ENCODE results near the gene PISD. TPM values are rescaled to one million over a fixed set of nuclear protein-coding genes. Genes with fewer than 3 reads are reported as not detected.
A peak's percentile ranks its signal among the peaks of the same experiment; 100 is the strongest.

Gene PISD
- total RNA-seq, 1 experiment from 2014 or later: 16.7 TPM

DNA sequence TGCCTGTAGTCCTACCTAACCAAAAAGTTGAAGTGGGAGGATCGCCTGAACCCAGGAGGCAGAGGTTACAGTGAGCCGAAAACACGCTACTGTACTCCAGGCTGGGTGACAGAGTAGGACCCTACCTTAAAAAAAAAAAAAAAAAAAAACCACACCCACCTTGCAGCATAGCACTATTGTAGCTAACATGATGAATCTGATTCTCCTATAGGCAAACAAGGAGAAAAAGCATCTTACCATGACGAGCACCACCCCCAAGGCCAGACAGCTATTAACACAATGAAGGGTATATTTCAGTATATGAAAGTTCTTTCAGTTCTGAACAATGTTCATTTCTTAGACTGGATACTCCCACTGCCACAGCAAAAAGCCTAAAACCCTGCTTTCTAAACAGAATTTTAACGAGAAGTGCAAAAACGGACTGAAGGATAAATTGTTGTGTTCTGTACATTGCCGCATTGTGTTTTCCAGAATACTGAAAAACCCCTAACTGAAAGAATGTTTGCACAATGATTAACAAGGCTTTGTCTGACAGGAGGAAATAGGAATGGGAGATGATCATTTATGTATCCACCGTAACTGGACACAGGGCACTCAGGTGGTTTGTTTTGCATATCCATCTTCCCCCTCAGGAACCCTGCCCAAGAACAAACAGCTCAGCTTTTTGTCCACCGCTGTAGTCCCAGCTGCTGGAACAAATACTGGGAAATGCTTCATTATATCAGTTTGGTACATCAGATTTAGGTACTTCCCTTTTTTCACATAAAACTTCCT lies 8.9 kb downstream of the PISD start:
- no peak for DNase-seq (ENCODE audit: low read depth)

DNA sequence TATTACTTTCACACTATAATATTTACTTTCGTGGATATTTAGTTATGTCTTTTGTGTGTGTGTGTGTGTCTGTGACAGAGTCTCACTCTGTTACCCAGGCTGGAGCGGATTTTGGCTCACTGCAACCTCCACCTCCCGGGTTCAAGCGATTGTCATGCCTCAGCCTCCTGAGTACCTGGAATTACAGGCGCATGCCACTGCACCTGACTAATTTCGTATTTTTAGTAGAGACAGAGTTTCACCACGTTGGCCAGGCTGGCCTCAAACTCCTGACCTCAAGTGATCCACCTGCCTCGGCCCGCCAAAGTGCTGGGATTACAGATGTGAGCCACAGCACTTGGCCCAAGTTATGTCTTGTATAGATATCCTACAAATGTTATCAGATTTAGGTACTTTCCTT lies 9.9 kb downstream of the PISD start:
- no peak for DNase-seq (ENCODE audit: low read depth)

DNA sequence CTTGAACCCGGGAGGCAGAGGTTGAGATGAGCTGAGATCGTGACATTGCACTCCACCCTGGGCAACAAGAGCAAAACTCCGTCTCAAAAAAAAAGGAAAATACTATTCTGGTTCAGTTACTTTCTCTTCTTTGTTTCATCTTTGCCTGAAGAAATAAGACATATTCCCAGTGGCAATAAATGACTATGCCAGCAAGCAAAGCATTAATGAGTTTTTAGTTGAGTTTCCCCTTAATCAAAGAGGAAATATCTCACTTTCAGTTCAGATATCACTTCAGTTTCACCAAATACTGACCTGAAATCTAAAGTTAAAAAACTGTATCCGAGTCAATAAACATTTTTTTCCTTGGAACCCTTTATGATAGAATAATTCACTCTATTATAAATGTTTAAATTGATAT lies 10.4 kb downstream of the PISD start:
- DNase-seq (ENCODE audit: low read depth): no peak

DNA sequence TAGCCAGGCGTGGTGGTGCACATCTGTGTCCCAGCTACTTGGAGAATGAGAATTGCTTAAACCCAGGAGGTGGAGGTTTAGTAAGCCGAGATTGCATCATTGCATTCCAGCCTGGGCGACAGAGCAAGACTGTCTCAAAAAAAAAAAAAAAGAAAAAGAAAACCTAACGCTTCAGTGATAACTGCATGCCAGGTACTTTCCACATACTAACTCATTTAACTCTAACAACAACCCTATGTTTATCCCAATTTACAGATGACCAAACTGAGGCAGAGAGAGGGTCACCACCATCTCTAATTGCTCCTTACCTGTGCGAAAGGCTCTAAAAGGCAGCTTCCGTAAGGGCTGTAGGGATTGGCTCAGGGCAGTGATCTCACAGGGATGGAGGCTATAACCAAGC lies 11.6 kb downstream of the PISD start:
- DNase-seq (ENCODE audit: low read depth): peak; percentile 51

DNA sequence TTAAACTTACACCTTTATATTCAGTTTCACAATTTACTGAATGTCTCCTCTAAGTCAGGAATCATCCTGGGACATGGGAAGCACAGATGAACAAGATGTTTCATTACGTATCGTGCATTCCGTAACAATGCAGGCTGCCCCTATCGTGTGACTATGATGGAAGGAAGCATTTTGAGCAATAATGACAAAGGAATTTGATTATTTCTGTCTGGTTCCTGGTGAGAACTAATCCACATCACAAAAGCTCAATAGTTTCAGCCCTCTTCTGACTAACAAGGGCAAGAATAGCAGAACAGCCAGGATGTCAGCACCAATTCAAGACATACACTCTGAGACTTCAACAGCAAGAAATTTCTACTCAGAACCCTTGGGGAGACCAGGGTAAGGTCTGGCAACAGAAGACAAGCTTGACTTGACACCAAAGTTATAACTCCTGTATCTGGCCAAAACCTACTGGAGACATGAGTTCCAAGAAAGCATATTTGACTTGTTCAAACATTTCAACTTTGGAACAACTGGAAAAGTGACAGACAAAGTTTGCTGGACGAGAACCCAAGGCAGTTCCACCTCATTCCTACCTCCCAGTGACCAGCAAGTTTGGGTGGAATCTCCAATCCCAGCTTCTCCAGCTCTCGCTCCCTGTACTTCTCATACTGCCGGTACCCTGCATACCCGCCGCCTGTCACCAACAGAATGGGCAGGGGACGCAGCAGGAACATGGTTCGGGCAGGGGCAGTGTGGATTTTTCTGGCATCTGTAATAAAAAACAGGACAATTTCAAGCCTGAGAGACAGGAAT lies 14.3 kb downstream of the PISD start:
- DNase-seq (ENCODE audit: low read depth): no peak

DNA sequence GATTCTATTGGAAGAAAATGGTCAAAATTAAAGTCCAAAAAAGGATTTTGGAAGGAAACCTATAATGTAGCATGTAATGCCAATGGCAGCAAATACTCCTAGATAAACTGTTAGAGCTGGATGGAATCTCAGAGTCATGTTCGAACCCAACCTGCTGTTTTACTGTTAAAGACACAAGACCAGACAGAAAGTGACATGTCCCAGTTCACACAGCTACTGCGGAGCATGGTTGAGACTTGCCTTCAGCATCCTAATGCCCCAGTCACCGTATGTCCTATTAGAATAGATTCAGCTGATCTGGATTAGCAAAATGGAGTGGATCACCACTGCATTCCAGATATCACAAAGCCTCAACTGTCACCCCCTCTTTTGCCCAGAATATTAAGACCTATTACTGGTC lies 14.9 kb downstream of the PISD start:
- DNase-seq (ENCODE audit: low read depth): no peak

DNA sequence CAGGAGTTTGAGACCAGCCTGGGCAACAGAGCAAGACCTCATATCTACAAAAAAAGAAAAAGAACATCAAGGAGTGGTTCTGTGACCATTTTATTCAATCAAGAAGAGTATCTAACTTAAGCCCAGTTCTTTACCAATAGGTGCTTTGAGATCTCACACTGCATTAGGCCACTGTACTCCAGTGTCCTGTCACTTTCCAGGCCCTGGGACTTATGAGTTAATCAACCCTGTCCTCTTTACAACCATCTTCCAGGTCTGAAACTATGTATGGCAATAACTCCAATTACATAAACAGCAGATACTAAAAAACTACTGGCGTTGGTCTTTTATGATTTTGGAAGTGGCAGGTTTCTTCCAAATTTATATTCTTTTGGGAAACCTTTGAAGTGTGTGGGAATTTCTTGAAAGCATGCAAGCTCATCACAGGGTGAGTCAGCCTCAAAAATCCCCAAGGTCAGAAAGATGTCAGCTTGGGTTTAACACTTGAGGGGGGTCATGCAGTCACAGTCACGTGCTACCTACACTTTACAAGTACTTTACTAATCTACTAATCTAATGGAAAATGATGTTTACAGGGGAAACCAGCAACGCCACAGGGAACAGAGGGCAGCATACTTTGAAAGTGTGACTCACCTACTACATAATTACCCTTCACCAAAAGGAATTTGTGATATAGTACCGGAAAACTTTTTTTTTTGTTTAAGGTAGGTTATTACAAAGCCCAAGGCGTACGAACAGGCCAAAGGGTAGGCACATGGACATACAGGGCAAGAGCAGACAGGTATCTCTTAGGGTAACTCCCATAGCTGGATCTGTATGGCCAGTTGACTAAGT lies 15.6 kb downstream of the PISD start:
- peak; percentile 86 for DNase-seq (ENCODE audit: low read depth)

DNA sequence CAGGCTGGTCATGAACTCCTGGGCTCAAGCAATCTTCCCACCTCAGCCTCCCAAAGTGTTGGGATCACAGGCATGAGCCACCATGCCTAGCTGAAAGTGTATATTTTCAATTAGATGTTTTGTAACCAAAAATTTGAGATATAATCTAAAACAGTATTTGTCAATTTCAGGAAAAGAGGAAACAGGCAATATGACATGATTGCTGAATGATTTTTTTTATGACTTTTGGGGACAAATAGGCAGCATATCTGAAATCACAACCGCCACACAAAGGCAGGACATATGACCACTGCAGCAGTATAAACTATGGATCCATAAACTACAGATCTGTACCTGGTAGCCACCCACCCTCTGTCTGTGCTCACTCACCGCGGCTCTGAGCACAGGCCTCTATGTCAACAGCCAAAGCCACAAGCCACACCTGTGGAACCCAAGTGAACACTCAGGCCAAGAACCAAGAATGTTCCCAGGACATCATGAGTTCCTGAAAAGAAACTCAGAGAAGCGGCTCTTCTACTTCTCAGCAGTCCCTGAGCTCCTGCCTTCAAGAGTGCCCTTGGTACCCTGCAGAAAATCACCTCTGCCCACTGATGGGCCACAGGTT lies 22.5 kb downstream of the PISD start:
- no peak for DNase-seq (ENCODE audit: low read depth)

DNA sequence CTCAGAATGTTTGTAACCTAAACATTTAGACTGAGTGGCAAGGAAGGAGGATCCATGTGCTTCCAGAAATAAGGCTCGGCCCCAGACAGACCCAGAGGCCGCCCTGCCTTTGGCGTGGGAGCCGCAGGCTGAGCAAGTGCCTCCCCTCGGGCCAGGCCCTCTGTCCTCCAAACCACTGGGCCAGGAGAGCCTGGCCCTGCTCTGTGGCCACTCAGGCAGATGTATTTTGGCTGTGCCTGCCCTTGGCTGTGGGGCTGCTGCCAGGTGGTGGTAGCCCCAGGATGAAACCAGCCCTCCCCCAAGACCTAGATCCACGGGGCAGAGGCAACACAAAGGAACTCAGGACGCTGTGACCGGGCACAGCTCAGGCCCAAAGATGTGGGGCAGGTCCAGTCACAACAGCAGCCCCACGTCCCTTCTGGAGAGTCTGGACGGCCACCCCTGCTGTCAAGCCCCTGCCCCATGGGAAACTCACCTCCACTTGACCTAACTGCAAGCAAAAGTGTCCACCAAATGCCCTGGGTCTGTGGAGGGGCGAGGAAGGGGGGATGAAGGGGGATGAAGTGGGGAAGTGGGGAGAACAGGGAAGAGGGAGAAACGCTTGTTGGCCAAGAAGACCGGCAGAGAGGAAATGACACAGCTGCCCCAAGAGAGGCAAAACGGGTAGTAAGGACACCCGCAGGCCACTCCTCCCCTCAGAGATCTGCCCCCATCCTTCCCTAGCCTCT lies 24.0 kb downstream of the PISD start:
- DNase-seq (ENCODE audit: low read depth): no peak

DNA sequence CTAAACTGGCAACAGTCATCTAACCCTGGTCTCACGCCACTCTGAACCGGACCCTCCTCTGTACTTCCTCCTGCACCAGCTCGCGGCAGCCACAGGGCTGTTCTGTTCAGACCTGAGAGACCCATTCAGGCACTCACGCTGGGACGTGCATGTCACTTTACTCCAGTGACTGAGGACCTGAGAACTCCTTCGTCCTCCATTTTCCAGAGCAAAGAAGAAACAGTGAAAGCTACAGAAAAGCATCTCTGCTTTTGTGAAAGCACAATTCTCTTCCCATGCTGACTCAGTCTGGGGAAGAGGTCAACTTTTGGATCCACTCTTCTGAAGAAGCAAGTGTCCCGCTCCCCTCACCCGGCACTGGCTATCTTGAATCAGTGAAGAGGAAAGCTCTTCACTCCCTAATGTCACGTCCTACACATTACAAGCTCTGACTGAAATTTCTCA lies 24.5 kb downstream of the PISD start:
- no peak for DNase-seq (ENCODE audit: low read depth)

DNA sequence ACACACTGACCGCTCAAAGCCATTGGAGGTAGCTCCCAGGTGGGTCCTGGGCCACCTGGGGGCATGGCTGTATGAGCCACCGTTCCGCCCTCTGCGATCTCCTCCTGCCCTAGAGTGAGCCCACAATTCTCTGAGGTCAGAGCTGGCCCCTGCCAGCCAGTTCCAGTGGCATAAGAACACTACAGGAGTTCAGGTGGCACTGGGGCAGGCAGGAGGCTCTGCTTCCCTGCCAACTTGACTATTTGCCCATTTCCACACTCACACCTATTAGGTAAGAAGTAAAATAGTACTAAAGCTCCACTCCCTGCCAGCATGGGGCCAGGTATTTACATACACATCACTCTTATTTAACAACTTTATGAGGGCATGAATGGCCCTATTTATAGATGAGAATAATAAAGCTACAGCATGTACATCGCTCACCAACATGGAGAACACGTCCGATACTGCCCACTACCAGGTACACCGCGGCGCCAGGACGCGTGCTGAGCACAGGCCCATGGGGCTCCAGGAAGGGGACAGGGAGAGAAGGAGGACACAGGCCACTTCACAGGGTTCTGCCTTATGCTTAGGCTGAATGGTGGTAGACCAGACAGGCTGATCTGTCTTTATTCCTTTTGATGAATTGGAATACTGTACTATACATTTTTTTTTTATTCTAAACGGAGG lies 26.2 kb downstream of the PISD start:
- DNase-seq (ENCODE audit: low read depth): no peak

DNA sequence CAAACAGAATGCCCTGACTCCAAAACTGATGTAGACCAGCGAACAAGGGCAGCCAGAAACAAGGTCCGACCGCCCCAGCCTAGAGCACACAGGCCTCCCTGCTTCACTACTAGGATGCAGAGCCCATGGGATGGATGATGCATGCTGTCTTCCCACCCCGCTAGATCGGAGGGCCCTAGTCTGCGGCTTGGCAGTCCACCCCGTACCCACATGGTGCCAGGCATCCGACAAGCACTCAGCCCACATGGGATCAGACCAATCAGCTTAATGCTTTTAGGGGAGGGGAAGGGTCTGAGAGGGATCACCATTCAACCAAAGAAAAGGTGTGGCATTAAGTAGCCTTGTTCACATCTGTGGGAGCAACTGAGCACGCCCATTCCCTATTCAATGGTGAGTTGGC lies 30.6 kb downstream of the PISD start:
- DNase-seq (ENCODE audit: low read depth): peak; percentile 37

DNA sequence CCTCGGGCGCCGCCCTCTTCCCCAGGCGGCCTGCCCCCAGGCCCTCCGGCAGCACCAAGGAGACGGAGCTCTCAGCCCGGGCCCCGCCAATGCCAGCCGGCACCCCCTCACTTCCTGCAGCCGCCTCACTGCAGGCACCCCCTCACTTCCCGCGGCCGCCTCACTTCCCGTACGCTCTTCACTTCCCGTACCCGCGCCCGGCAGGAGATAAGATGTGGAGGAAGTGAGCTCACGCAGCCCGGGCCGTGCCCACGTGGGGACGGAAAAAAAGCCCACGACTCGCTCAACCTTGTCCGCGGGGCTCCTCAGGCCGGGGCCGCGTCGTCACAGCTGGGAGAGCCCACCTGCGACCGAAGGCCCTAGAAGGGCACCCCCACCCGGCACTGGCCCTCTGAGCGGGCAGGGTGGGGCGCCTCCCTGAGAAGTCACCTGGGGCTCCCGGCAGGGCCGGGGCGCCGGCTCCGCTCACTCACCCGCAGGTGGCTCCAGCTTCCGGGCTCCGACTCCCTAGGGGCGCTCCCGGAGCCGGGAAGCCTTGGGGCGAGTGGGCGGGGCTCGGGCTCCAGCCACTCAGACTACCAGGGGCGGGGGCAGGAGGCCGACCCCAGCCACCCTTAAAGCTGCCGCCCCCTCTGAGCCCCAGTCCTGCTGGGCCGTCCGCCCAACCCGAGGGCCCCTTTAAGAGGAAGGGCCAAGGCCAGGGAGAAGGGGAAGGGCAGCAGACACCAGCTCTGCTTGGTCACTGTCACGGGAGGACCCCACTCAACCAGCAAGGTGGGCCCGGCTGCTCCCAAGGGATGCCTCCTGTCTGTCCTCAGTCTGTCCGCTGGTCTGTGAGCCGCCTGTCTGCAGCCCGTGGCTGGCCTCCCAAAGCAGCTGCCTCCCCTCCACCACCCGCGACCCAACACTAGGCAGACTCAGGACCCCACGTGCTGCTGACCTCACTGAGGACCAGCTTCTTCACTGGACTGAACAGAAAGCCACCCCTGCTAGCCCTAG lies 31.4 kb downstream of the PISD start:
- peak; percentile 81 for DNase-seq (ENCODE audit: low read depth)

DNA sequence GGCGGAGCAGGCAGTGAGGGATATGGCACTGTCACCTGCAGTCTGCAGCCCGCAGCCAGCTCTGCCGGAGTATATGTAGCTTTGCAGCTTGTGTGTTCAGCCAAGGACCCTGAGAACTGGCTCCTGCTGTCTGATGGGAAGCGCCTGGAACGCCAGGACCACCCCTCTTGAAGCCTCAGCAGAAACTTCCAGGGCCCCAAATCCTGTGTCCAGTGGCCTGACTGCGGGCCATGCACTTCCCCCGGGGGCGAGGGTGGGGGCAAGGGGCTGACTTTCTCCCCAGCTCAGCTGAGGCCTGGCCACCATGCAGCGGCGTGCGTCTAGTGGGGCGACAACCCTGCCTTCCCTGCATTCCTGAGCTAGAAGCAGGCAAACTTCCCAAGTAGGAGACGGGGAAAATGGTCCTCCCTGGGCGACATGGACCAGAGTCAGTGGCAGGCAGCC lies 32.3 kb downstream of the PISD start:
- no peak for DNase-seq (ENCODE audit: low read depth)

DNA sequence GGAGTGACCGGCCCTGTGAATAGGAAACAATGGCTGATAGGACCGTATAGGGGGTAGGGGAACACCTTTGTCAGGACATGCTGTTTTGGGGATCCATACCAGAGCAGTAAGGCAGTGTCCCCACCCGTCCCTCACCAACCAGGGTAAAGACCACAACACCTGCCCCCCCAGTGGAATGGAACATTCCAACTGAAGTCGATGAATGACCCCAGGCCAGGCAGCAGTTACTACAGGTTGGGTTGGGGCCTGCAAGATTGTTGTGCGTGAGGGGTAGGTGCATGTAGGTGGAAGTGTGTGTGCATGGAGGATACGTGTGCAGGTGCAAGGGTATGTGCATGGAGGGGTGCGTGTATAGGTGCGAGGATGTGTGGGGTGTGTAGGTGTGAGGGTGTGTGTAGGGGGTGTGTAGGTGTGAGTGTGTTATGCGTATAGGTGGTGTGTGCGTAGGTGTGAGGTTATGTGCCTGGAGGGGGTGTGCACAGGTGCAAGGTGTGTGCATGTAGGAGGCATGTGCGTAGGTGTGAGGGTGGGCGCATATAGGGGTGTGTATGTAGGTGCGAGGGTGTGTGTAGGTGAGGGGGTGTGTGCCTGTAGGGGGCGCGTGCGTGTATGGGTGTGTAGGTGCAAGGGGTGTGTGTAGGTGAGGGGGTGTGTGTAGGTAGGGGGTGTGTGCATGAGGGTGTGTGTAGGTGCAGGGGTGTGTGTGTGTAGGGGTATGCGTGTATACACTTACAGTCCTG lies 32.9 kb downstream of the PISD start:
- no peak for DNase-seq (ENCODE audit: low read depth)

DNA sequence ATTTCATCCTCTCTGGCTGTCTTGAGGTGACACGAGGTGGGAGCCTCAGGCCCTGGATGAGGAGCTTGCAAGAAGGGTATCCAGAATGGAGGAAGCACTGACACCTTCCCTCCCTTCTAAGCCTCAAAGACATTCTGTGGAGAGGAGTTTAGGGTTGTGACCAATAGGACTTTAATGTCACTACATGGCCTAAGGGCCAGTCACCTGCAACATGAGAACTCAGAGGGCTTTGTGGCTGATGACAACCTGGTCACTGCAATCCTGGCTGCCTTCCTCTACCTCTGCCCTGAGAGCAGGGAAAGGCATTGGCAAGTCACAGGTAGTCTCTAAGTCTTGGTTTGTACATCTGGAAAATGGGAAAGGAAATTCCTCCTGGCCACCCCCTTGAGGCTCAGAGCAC lies 33.7 kb downstream of the PISD start:
- DNase-seq (ENCODE audit: low read depth): no peak

DNA sequence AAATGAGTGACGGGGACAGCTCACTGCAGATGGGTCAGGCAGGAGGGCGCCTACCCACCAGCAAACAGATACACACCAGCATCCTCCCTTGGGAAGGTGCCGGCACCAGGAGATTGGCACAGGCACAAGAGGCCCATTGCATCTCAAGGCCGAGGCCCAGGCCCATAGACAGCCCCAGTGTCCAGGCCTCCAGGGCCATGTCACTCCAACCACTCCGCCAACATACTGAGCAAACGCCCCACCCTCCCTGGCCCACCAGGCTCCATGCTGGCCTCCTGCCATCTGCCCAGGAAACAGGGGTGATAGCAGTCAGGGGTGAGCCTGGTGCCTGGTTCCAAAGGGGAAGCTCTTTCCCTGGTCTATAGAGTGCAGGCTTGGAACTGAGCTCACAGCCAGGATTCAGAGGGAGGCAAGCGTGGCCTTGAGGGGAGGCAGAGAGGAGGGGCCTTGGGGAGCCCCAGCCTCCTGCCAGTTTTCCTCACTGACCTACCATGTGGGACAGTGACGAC lies 34.7 kb downstream of the PISD start:
- no peak for DNase-seq (ENCODE audit: low read depth)

DNA sequence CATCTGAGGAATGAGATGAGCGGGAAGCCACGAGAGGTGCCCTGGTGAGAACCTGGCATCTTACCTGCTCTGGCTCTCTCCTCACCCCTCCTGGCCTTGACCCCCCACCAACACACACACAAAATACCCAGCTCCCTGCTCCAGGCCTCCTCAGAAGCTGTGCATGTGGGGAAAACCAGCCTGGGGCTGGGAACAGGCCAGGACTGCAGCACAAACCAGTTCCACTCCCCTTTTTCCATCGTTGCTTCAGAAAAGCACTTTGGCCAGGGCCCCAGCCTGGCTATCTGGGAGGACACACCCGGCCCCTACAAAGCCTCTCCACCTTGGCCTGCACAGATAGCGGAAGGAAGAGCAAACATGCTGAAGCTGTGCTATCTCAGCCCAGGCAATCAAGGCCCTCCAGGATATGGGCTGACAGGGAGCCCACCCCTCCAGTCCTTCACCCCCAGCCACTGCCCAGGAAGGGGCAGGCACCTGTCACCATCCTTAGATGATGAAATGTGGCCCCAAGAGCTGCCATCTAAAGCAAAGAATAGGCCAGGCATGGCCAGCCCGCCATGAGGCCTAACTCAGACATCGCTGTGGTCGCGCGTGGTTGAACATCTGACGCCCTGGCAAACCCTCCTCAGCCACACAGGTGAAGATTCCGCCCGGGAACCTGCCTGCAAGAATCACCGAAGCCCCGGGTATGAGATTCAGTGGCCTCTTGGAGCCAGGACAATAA lies 35.4 kb downstream of the PISD start:
- DNase-seq (ENCODE audit: low read depth): no peak

Measured in RPMI7951 (cell line).